GM12878 (cell line): Measurements from ENCODE around the gene GMDS.

Experiments
- CTCF ChIP-seq, 3 experiments: IDR thresholded peaks in 2 of 3; conservative IDR thresholded peaks in 1 of 3; 2 replicates each; pipeline ENCODE4 v1.5.1; 2011; ENCODE audit warnings: low read depth in 3 of 3, low read length in 3 of 3, mild to moderate bottlenecking in 3 of 3, control low read depth in 2 of 3, moderate library complexity in 2 of 3, inconsistent platforms in 1 of 3, mixed read lengths in 1 of 3; ENCODE audit not compliant: control insufficient read depth in 2 of 3, insufficient read depth in 1 of 3; ENCODE audit errors: extremely low read depth in 1 of 3
- CUX1 ChIP-seq: IDR thresholded peaks from 2 replicates; pipeline ENCODE4 v1.6.1; 2012; ENCODE audit warnings: improper control_type of control experiment, low read depth, low read length; ENCODE audit not compliant: insufficient replicate concordance
- EZH2 ChIP-seq: IDR thresholded peaks from 2 replicates; pipeline ENCODE4 v1.6.1; 2012; ENCODE audit warnings: low read depth, mild to moderate bottlenecking, control low read depth, inconsistent platforms, low read length, borderline replicate concordance; ENCODE audit not compliant: control insufficient read depth
- POLR2A ChIP-seq: IDR thresholded peaks from 2 replicates; pipeline ENCODE4 v1.6.1; 2011; ENCODE audit warnings: low read depth, mild to moderate bottlenecking, low read length
- SREBF2 ChIP-seq: IDR thresholded peaks from 2 replicates; pipeline ENCODE4 v1.6.1; 2012; ENCODE audit warnings: mild to moderate bottlenecking, low read length

- TF ChIP-seq EZH2 (no peak), CTCF (IDR thresholded peaks at IDR 0.05 in 2 of 3, conservative IDR thresholded peaks at IDR 0.05 in 1 of 3; ENCODE audit: control insufficient read depth in 2 of 3, extremely low read depth in 1 of 3, insufficient read depth in 1 of 3, low read depth in 3 of 3, low read length in 3 of 3) (no peak), SREBF2 (no peak), POLR2A (no peak), CUX1 (no peak)
Measured at GRCh38 chr6:1819007-1819406, 426.4 kb downstream of the GMDS start.
